T-helper 2 cell (primary cell): Measurements from ENCODE around the gene PCLAF.
"Not testable (repeated sequence)": the region's sequence is repeated elsewhere in the genome, so short reads cannot be mapped to it uniquely, and the experiment has no call there.

Experiments used
- DNase-seq, 5 experiments: peaks; one replicate each; pipeline versions ENCODE4 v3.0.0 to v3.0.0-alpha.2; 2012 to 2022
- total RNA-seq, 2 donors: gene quantifications; one replicate each; lab custom pipeline; 2026; lab: John Stamatoyannopoulos, UW

PCLAF gene
- total RNA-seq, result 0.31 to 1.2 reads per million in 2 donors

- DNase-seq, result peak; percentile 80 to 99 (median 90)
These were observed at the start of gene PCLAF for GRCh38 chr15:64381000-64381751. Gene PCLAF, minus strand, starts transcription at chr15:64381441. Its CDS starts 70 bp downstream, at chr15:64381371.

GRCh38 chr15:64430000-64430735 is 48.9 kb upstream of the PCLAF start:
- DNase-seq, result peak in 3 of 5 experiments; percentile 12 to 95 (median 69)

GRCh38 chr15:64429448-64429847 is 48.2 kb upstream of the PCLAF start:
- DNase-seq, result peak in 1 of 5 experiments; percentile 34

- peak in 1 of 5 experiments; percentile 21 for DNase-seq
These were observed 45.7 kb upstream of the PCLAF start for GRCh38 chr15:64426845-64427465.

GRCh38 chr15:64425221-64425620 is 44.0 kb upstream of the PCLAF start:
- no peak for DNase-seq

GRCh38 chr15:64423970-64424369 is 42.7 kb upstream of the PCLAF start:
- DNase-seq, result no peak

- no peak for DNase-seq
These were observed 41.5 kb upstream of the PCLAF start for GRCh38 chr15:64422697-64423096.

- no peak for DNase-seq
These were observed 31.0 kb upstream of the PCLAF start for GRCh38 chr15:64412216-64412615.

- no peak for DNase-seq
These were observed 19.3 kb upstream of the PCLAF start for GRCh38 chr15:64400583-64400982.

- no peak for DNase-seq
These were observed 17.3 kb upstream of the PCLAF start for GRCh38 chr15:64398575-64398974.

GRCh38 chr15:64396789-64397188 is 15.5 kb upstream of the PCLAF start:
- DNase-seq, result no peak

GRCh38 chr15:64392471-64392870 is 11.2 kb upstream of the PCLAF start:
- DNase-seq, result not testable (repeated sequence)

- no peak for DNase-seq
These were observed 7.8 kb upstream of the PCLAF start for GRCh38 chr15:64389036-64389435.

- DNase-seq, result peak; percentile 88 to 99 (median 95)
These were observed 6.4 kb upstream of the PCLAF start, which contains the start of gene TRIP4 for GRCh38 chr15:64387562-64388168. Gene TRIP4, plus strand, starts transcription at chr15:64387836. Its CDS starts 28 bp downstream, at chr15:64387864.

- no peak for DNase-seq
These were observed 5.0 kb upstream of the PCLAF start for GRCh38 chr15:64386291-64386690.

GRCh38 chr15:64383760-64384159 is 2.5 kb upstream of the PCLAF start:
- no peak for DNase-seq

GRCh38 chr15:64380130-64380870 is 941 bp downstream of the PCLAF start:
- not testable (repeated sequence) for DNase-seq

- no peak for DNase-seq
These were observed 1.9 kb downstream of the PCLAF start for GRCh38 chr15:64379216-64379960.

- no peak for DNase-seq
These were observed 7.9 kb downstream of the PCLAF start for GRCh38 chr15:64373360-64373759.

GRCh38 chr15:64371383-64371782 is 9.9 kb downstream of the PCLAF start:
- DNase-seq, result not testable (repeated sequence)

- no peak for DNase-seq
These were observed 12.1 kb downstream of the PCLAF start for GRCh38 chr15:64369078-64369607.
